PC-9 (cell line): Measurements from ENCODE around the gene CEP78. TPM values are rescaled to one million over a fixed set of nuclear protein-coding genes. Genes with fewer than 3 reads are reported as not detected.
"Not testable (repeated sequence)": the region's sequence is repeated elsewhere in the genome, so short reads cannot be mapped to it uniquely, and the experiment has no call there.

Experiments used
- BruUV-seq: library from RNA; stranded (reverse); fragments of 400-500 nt; replicated peaks from 2 replicates; lab custom pipeline; 2021; lab: Mats Ljungman, UMichigan
- CTCF ChIA-PET: fragments of 300-600 bp; sonication (Branson Sonifier 250); formaldehyde crosslinking; loops from one replicate; lab custom pipeline; 2022; ENCODE audit warnings: antibody characterized with exemption; lab: Charles Lee
- POLR2A ChIA-PET: fragments of 300-600 bp; sonication (Branson Sonifier 250); formaldehyde crosslinking; loops from one replicate; lab custom pipeline; 2022; ENCODE audit warnings: antibody characterized with exemption; ENCODE audit not compliant: unreplicated experiment; lab: Charles Lee
- DNase-seq, 2 experiments: peaks; one replicate each; pipeline versions ENCODE4 v3.0.0 to v3.0.0-alpha.2; 2015 to 2022; ENCODE audit warnings: mixed read lengths in 1 of 2
- H2AFZ ChIP-seq: fragments of 200-600 bp; sonication (generic); 2 replicates; pipeline ENCODE4 v1.8.1; 2017; ENCODE audit warnings: antibody characterized with exemption
- H3F3A ChIP-seq: fragments of 200-600 bp; sonication (generic); 2 replicates; pipeline ENCODE4 v1.8.1; 2017; ENCODE audit warnings: antibody characterized with exemption, mild to moderate bottlenecking, low read depth; ENCODE audit not compliant: insufficient read depth
- H3K27ac ChIP-seq: fragments of 200-600 bp; sonication (generic); 2 replicates; pipeline ENCODE4 v1.6.1; 2016; ENCODE audit warnings: mixed run types
- H3K27me3 ChIP-seq: fragments of 200-600 bp; sonication (generic); 2 replicates; pipeline ENCODE4 v1.6.1; 2016; ENCODE audit warnings: low read depth, mixed run types; ENCODE audit not compliant: insufficient read depth
- H3K36me3 ChIP-seq: fragments of 200-600 bp; sonication (generic); 2 replicates; pipeline ENCODE4 v1.6.1; 2016; ENCODE audit warnings: low read depth, mixed run types
- H3K4me1 ChIP-seq: fragments of 200-600 bp; sonication (generic); replicated peaks from 2 replicates; pipeline ENCODE4 v1.6.1; 2016; ENCODE audit warnings: mixed run types; ENCODE audit not compliant: insufficient read depth
- H3K4me2 ChIP-seq: fragments of 200-600 bp; sonication (generic); 2 replicates; pipeline ENCODE4 v1.6.1; 2017; ENCODE audit warnings: mixed run types
- H3K4me3 ChIP-seq: fragments of 200-600 bp; sonication (generic); 2 replicates; pipeline ENCODE4 v1.6.1; 2016; ENCODE audit warnings: mixed run types
- H3K79me2 ChIP-seq: fragments of 200-600 bp; sonication (generic); 2 replicates; pipeline ENCODE4 v1.6.1; 2017; ENCODE audit warnings: low read depth, mixed run types
- H3K9me2 ChIP-seq: fragments of 200-600 bp; sonication (generic); 2 replicates; pipeline ENCODE4 v1.8.1; 2017; ENCODE audit warnings: mild to moderate bottlenecking; ENCODE audit not compliant: insufficient read depth
- H3K9me3 ChIP-seq: fragments of 200-600 bp; sonication (generic); 2 replicates; pipeline ENCODE4 v1.8.1; 2016; ENCODE audit warnings: low read depth; ENCODE audit not compliant: insufficient read depth
- H4K20me1 ChIP-seq: fragments of 200-600 bp; sonication (generic); 2 replicates; pipeline ENCODE4 v1.8.1; 2017; ENCODE audit not compliant: insufficient read depth
- EZH2 ChIP-seq: fragments of 200-600 bp; sonication (generic); IDR thresholded peaks from 2 replicates; pipeline ENCODE4 v1.8.0; 2017; ENCODE audit warnings: antibody characterized with exemption, low read depth
- intact Hi-C: fragments of 100-400 bp; cut with micrococcal nuclease; formaldehyde crosslinking; loops from one replicate; pipeline ENCODE4 v1.10.0; 2022; ENCODE audit not compliant: unreplicated experiment
- total RNA-seq: library from RNA; stranded (reverse); gene quantifications from 2 replicates; pipeline ENCODE4 v1.2.3, GENCODE V29; 2021
- TF ChIP-seq, protein P1 (sequence below): fragments of 200-600 bp; sonication (generic); conservative IDR thresholded peaks from 2 replicates; pipeline ENCODE4 v1.6.1; 2017; ENCODE audit warnings: mixed run types, antibody characterized with exemption, mild to moderate bottlenecking, moderate library complexity

Gene CEP78
- total RNA-seq, 1 experiment from 2014 or later: 37.8 TPM

DNA sequence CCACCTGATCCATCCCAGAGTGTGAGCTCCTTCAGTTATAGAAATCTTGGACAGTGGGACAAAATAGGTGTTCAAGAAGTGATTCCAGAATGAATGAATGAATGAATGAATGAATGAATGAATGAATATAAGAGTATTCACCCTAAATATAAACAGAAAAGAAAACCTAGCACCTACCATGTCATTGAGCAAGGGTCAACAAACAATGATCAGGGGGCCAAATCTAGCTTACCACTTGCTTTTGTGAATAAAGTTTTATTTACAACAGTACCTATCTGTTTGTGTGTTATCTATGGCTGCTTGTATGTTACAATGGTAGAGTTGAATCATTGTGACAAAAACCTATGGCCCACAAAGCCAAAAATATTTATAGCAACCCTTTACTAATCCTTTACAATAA lies 43.9 kb upstream of the CEP78 start:
- POLR2A ChIA-PET: no interaction called here
- intact Hi-C loops: no loop called here
- no peak for TF ChIP-seq EZH2
- TF ChIP-seq, protein P1, sequence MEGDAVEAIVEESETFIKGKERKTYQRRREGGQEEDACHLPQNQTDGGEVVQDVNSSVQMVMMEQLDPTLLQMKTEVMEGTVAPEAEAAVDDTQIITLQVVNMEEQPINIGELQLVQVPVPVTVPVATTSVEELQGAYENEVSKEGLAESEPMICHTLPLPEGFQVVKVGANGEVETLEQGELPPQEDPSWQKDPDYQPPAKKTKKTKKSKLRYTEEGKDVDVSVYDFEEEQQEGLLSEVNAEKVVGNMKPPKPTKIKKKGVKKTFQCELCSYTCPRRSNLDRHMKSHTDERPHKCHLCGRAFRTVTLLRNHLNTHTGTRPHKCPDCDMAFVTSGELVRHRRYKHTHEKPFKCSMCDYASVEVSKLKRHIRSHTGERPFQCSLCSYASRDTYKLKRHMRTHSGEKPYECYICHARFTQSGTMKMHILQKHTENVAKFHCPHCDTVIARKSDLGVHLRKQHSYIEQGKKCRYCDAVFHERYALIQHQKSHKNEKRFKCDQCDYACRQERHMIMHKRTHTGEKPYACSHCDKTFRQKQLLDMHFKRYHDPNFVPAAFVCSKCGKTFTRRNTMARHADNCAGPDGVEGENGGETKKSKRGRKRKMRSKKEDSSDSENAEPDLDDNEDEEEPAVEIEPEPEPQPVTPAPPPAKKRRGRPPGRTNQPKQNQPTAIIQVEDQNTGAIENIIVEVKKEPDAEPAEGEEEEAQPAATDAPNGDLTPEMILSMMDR: no peak
- no peaks in the 10 kb centered on the region for H3K36me3 ChIP-seq
- DNase-seq: no peak
- no peak overlapping the region for H3K4me2 ChIP-seq
- H3K9me3 ChIP-seq: no peaks in the 10 kb centered on the region
- CTCF ChIA-PET: no interaction called here
- no peaks in the 10 kb centered on the region for H3K79me2 ChIP-seq
- H4K20me1 ChIP-seq: no peaks in the 10 kb centered on the region
- BruUV-seq: no TSS peak
- H3K27me3 ChIP-seq: no peaks in the 10 kb centered on the region
- no peak overlapping the region for H2AFZ ChIP-seq
- no peaks in the 10 kb centered on the region for H3F3A ChIP-seq
- H3K4me1 ChIP-seq: no peaks in the 10 kb centered on the region
- no peaks in the 10 kb centered on the region for H3K9me2 ChIP-seq
- no peak overlapping the region for H3K4me3 ChIP-seq
- H3K27ac ChIP-seq: no peak overlapping the region

DNA sequence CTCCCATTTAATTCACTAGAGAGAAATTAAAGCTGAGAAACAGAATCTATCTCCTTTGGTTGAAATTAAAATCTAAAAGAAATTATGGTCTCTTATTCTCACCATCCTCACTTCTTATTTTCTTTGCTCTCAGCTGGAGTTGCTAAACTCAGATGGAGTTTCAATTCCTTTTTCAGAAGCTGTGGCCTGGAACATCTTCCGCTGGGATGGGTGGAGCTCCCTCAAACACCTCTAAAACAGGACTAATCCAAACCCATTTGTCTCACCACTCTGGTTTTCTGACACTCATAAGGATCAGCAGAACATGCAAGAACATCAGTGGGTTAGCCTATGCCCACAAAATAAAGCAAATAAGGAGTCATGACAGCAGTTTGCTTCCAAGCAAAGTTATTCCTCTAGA lies 39.6 kb upstream of the CEP78 start:
- no peaks in the 10 kb centered on the region for H3K9me2 ChIP-seq
- H3K27ac ChIP-seq: no peak overlapping the region
- H3K36me3 ChIP-seq: no peaks in the 10 kb centered on the region
- DNase-seq: no peak
- intact Hi-C loops: loop anchor here (1.0 kb wide), 1 partner anchor 12 kb away; no protein-coding TSS in a partner anchor
- no peak overlapping the region for H3K4me3 ChIP-seq
- H3K27me3 ChIP-seq: no peaks in the 10 kb centered on the region
- H4K20me1 ChIP-seq: no peaks in the 10 kb centered on the region; the same call in 1 of the 2 replicates
- no peak overlapping the region for H3K4me2 ChIP-seq
- no peaks in the 10 kb centered on the region for H3F3A ChIP-seq
- CTCF ChIA-PET: no interaction called here
- no peak overlapping the region for H2AFZ ChIP-seq
- TF ChIP-seq EZH2: no peak
- TF ChIP-seq, protein P1: no peak
- POLR2A ChIA-PET: no interaction called here
- BruUV-seq: no TSS peak
- no peaks in the 10 kb centered on the region for H3K79me2 ChIP-seq
- no peaks in the 10 kb centered on the region for H3K4me1 ChIP-seq
- no peaks in the 10 kb centered on the region for H3K9me3 ChIP-seq

DNA sequence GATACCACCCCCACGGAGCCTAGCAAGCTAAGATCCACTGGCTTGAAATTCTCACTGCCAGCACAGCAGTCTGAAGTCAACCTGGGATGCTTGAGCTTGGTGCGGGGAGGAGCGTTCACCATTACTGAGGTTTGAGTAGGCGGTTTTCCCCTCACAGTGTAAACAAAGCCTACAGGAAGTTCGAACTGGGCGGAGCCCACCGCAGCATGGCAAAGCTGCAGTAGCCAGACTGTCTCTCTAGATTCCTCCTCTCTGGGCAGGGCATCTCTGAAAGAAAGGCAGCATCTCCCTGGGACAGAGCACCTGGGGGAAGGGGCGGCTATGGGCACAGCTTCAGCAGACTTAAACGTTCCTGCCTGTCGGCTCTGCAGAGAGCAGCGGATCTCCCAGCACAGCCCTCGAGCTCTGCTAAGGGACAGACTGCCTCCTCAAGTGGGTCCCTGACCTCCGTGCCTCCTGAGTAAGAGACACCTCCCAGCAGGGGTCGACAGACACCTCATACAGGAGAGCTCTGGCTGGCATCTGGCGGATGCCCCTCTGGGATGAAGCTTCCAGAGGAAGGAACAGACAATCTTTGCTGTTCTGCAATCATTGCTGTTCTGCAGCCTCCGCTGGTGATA lies 34.6 kb upstream of the CEP78 start:
- H3K9me3 ChIP-seq, H3K27ac ChIP-seq, H4K20me1 ChIP-seq, POLR2A ChIA-PET, H3K4me3 ChIP-seq, intact Hi-C loops, H3K79me2 ChIP-seq, H3K4me2 ChIP-seq, H3K9me2 ChIP-seq, H3F3A ChIP-seq, BruUV-seq, H3K36me3 ChIP-seq, H3K4me1 ChIP-seq, H3K27me3 ChIP-seq, CTCF ChIA-PET, H2AFZ ChIP-seq: not testable (repeated sequence)
- DNase-seq: peak in 1 of 2 experiments; percentile 28

DNA sequence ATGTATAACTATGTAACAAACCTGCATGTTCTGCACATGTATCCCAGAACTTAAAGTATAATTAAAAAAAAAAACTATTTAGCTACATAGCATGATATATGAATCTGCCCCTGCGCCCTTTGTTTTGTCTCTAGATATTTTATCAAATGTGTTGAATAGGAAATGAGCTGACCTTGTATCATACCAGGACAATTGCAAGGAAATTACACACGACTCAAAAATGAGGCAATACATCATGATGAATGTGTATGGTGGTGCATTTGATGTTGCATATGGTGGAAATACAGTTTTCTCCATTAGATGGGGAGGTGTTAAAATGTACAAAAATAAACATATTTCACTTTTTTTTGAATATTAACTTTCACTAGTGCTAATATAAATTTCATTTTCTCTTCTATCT lies 28.6 kb upstream of the CEP78 start:
- H3K9me2 ChIP-seq: no peaks in the 10 kb centered on the region
- H3K27ac ChIP-seq: no peak overlapping the region
- intact Hi-C loops: no loop called here
- H3K79me2 ChIP-seq: no peaks in the 10 kb centered on the region
- H3K4me2 ChIP-seq: no peak overlapping the region
- ChIA-PET POLR2A (no interaction called here), CTCF (no interaction called here)
- H3K9me3 ChIP-seq: no peaks in the 10 kb centered on the region
- TF ChIP-seq, protein P1: no peak
- TF ChIP-seq EZH2: no peak
- no peak for DNase-seq
- no TSS peak for BruUV-seq
- H3K4me1 ChIP-seq: no peaks in the 10 kb centered on the region
- no peak overlapping the region for H2AFZ ChIP-seq
- H3K27me3 ChIP-seq: no peaks in the 10 kb centered on the region
- no peaks in the 10 kb centered on the region for H3K36me3 ChIP-seq
- no peaks in the 10 kb centered on the region for H3F3A ChIP-seq
- no peak overlapping the region for H3K4me3 ChIP-seq
- no peaks in the 10 kb centered on the region for H4K20me1 ChIP-seq
